ENCODE results near the gene ZCCHC14. TPM values are rescaled to one million over a fixed set of nuclear protein-coding genes. Genes with fewer than 3 reads are reported as not detected.

ZCCHC14 gene
- total and polyA plus RNA-seq, 10 of the 15 experiments (the other 5 are each of a cell fraction or from before 2014, with no cell fraction given) = 0.02 to 0.26 (median 0.05) TPM; not detected in 3

- no peak overlapping the region for H3K27ac ChIP-seq (ENCODE audit: control insufficient read depth, insufficient read depth)
- H3K9ac ChIP-seq (ENCODE audit: control insufficient read depth, insufficient read depth, low read length) = no peak overlapping the region
- H3K9me3 ChIP-seq (replicated peaks; ENCODE audit: control insufficient read depth, insufficient read depth, low read length) = no peaks in the 10 kb centered on the region
- H3K36me3 ChIP-seq (ENCODE audit: control insufficient read depth in 2 of 2, insufficient read depth in 2 of 2, low read length in 1 of 2) = no peaks in the 10 kb centered on the region
- RAD21 ChIA-PET (ENCODE audit: unreplicated experiment) = no interaction called here
- in situ Hi-C loops (cut with MboI) (no loop called here), intact Hi-C loops (cut with micrococcal nuclease; ENCODE audit: unreplicated experiment) (no loop called here)
- DNase-seq (ENCODE audit: low read depth, low spot score) (no peak), ATAC-seq (no peak), FAIRE-seq (no peak)
- H3K4me2 ChIP-seq (ENCODE audit: control insufficient read depth, insufficient read depth) = no peak overlapping the region
- TF ChIP-seq ZNF217 (IDR thresholded peaks at IDR 0.05) = no peak
- no peak for TF ChIP-seq TBL1XR1 (IDR thresholded peaks at IDR 0.05; ENCODE audit: low read depth, low read length)
- TF ChIP-seq BMI1 (IDR thresholded peaks at IDR 0.05; ENCODE audit: borderline replicate concordance) = no peak
- TF ChIP-seq PBX3 (IDR thresholded peaks at IDR 0.05; ENCODE audit: insufficient replicate concordance, low read depth, low read length) = no peak
- TF ChIP-seq E2F8 (IDR thresholded peaks at IDR 0.05; ENCODE audit: low read depth, partially characterized antibody) = no peak
- no peak for TF ChIP-seq HSF1 (IDR thresholded peaks at IDR 0.05; ENCODE audit: low read depth, low read length)
- TF ChIP-seq SMC3 (IDR thresholded peaks at IDR 0.05; ENCODE audit: borderline replicate concordance, low read length) = no peak
- no peak for TF ChIP-seq NR2C1 (IDR thresholded peaks at IDR 0.05)
- TF ChIP-seq CBFB (IDR thresholded peaks at IDR 0.05; ENCODE audit: low read depth) = no peak
- no peak for TF ChIP-seq JUNB (IDR thresholded peaks at IDR 0.05)
- TF ChIP-seq NFYA (IDR thresholded peaks at IDR 0.05; ENCODE audit: borderline replicate concordance, low read depth, low read length) = no peak
- TF ChIP-seq LARP7 (IDR thresholded peaks at IDR 0.05) = no peak
- no peak for TF ChIP-seq EZH2 (IDR thresholded peaks at IDR 0.05; ENCODE audit: borderline replicate concordance, control insufficient read depth, low read depth, low read length)
- TF ChIP-seq MYB (IDR thresholded peaks at IDR 0.05; ENCODE audit: borderline replicate concordance, low read depth, low read length) = no peak
- no peak for TF ChIP-seq POLR2A (IDR thresholded peaks at IDR 0.05; ENCODE audit: low read depth, low read length)
- no peak for TF ChIP-seq NFIC (IDR thresholded peaks at IDR 0.05; ENCODE audit: low read depth, low read length)
- WGBS (ENCODE audit: insufficient coverage, insufficient replicate concordance, low lambda C conversion rate, missing lambda C conversion rate) = 44% methylated on average over 29 of the region's 29 CpGs
- BruUV-seq (replicated peaks) = no TSS peak
- H3K27me3 ChIP-seq (replicated peaks in 1 of 2; ENCODE audit: control insufficient read depth in 2 of 2, insufficient read depth in 2 of 2, low read length in 1 of 2) = peaks cover 0 to 4% of the 10 kb centered on the region in 2 experiments; a peak in 3 of 4 replicates
- no peaks in the 10 kb centered on the region; the same call in 1 of the 2 replicates for H4K20me1 ChIP-seq (ENCODE audit: control insufficient read depth, insufficient read depth)
- H3K4me1 ChIP-seq (ENCODE audit: control insufficient read depth, insufficient read depth, low read length) = no peaks in the 10 kb centered on the region
- CTCF ChIA-PET = no interaction called here
- H2AFZ ChIP-seq (ENCODE audit: control insufficient read depth, low read depth, low read length) = no peak overlapping the region
- no peaks in the 10 kb centered on the region for H3K79me2 ChIP-seq (ENCODE audit: control insufficient read depth, insufficient read depth, low read length)
- POLR2A ChIA-PET = no interaction called here
- H3K4me3 ChIP-seq = no peak overlapping the region
- SMC1A ChIA-PET (ENCODE audit: uncharacterized antibody, unreplicated experiment) = no interaction called here
These were observed 56.3 kb downstream of the ZCCHC14 start for GRCh38 chr16:87436225-87437172.
